Measurements from ENCODE around the gene NKD2. TPM values are rescaled to one million over a fixed set of nuclear protein-coding genes. Genes with fewer than 3 reads are reported as not detected.

The NKD2 gene
- total RNA-seq, 1 experiment from 2014 or later = 0.57 TPM

- peaks cover 6% of the 10 kb centered on the region; the same call in 1 of the 2 replicates for H3K9me3 ChIP-seq (ENCODE audit: insufficient read depth, low read depth)
- H3K79me2 ChIP-seq (ENCODE audit: low read depth) = no peaks in the 10 kb centered on the region
- H3F3A ChIP-seq (ENCODE audit: insufficient read depth, low read depth) = no peaks in the 10 kb centered on the region
- no peak for DNase-seq
- no peak overlapping the region for H3K4me3 ChIP-seq
- H3K9me2 ChIP-seq (ENCODE audit: insufficient read depth) = no peaks in the 10 kb centered on the region
- H2AFZ ChIP-seq = no peak overlapping the region
- H3K4me1 ChIP-seq (replicated peaks; ENCODE audit: insufficient read depth) = no peaks in the 10 kb centered on the region
- CTCF ChIA-PET = no interaction called here
- no peaks in the 10 kb centered on the region for H4K20me1 ChIP-seq (ENCODE audit: insufficient read depth)
- peaks cover 82% of the 10 kb centered on the region for H3K27me3 ChIP-seq (ENCODE audit: insufficient read depth, low read depth)
- no peak overlapping the region for H3K4me2 ChIP-seq
- BruUV-seq (replicated peaks) = no TSS peak
- no peaks in the 10 kb centered on the region for H3K36me3 ChIP-seq (ENCODE audit: low read depth)
- no peak overlapping the region for H3K27ac ChIP-seq
- POLR2A ChIA-PET (ENCODE audit: unreplicated experiment) = no interaction called here
- TF ChIP-seq, protein P1, sequence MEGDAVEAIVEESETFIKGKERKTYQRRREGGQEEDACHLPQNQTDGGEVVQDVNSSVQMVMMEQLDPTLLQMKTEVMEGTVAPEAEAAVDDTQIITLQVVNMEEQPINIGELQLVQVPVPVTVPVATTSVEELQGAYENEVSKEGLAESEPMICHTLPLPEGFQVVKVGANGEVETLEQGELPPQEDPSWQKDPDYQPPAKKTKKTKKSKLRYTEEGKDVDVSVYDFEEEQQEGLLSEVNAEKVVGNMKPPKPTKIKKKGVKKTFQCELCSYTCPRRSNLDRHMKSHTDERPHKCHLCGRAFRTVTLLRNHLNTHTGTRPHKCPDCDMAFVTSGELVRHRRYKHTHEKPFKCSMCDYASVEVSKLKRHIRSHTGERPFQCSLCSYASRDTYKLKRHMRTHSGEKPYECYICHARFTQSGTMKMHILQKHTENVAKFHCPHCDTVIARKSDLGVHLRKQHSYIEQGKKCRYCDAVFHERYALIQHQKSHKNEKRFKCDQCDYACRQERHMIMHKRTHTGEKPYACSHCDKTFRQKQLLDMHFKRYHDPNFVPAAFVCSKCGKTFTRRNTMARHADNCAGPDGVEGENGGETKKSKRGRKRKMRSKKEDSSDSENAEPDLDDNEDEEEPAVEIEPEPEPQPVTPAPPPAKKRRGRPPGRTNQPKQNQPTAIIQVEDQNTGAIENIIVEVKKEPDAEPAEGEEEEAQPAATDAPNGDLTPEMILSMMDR (conservative IDR thresholded peaks at IDR 0.05) = no peak
- no peak for TF ChIP-seq EZH2 (IDR thresholded peaks at IDR 0.05; ENCODE audit: low read depth)
- intact Hi-C loops (cut with micrococcal nuclease; ENCODE audit: unreplicated experiment) = no loop called here
Measured at GRCh38 chr5:980001-980588, 28.5 kb upstream of the NKD2 start.

DNA sequence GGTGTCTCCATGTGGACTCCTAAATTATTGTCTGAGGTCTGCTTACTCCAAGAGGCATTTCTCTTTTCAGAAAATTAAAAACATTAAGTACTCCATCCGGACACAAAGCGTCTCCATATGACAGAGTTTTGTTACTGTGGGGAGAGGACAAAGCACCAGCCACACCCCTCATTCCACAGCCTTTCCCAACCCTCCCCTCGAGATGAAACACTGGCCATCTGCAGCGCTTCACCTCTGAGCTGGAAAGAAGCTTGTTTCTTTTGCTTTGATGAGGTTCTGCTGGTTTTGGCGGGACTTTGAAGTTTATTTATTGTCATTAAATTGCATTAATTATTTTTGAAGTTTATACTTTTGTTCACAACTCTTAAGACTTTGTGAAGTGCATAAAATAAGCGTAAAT is 27.6 kb upstream of the NKD2 start:
- Histone ChIP-seq H3K4me2 (no peak overlapping the region), H3K9me3 (ENCODE audit: insufficient read depth, low read depth) (peaks cover 12% of the 10 kb centered on the region), H4K20me1 (ENCODE audit: insufficient read depth) (no peaks in the 10 kb centered on the region), H3K27ac (no peak overlapping the region), H3K9me2 (ENCODE audit: insufficient read depth) (no peaks in the 10 kb centered on the region), H3F3A (ENCODE audit: insufficient read depth, low read depth) (no peaks in the 10 kb centered on the region), H3K36me3 (ENCODE audit: low read depth) (no peaks in the 10 kb centered on the region), H3K4me3 (no peak overlapping the region), H3K79me2 (ENCODE audit: low read depth) (no peaks in the 10 kb centered on the region), H2AFZ (no peak overlapping the region), H3K4me1 (replicated peaks; ENCODE audit: insufficient read depth) (no peaks in the 10 kb centered on the region), H3K27me3 (ENCODE audit: insufficient read depth, low read depth) (peaks cover 85% of the 10 kb centered on the region)
- intact Hi-C loops (cut with micrococcal nuclease; ENCODE audit: unreplicated experiment) = no loop called here
- DNase-seq = no peak
- ChIA-PET POLR2A (ENCODE audit: unreplicated experiment) (interaction anchor here (0.6 to 0.7 kb wide), 2 partner anchors 137 to 149 kb away, joined by 3 to 6 read pairs; no protein-coding TSS in a partner anchor), CTCF (no interaction called here)
- TF ChIP-seq, protein P1 (conservative IDR thresholded peaks at IDR 0.05) = no peak
- no peak; the same call in 1 of the 2 replicates for TF ChIP-seq EZH2 (IDR thresholded peaks at IDR 0.05; ENCODE audit: low read depth)
- BruUV-seq (replicated peaks) = no TSS peak

DNA sequence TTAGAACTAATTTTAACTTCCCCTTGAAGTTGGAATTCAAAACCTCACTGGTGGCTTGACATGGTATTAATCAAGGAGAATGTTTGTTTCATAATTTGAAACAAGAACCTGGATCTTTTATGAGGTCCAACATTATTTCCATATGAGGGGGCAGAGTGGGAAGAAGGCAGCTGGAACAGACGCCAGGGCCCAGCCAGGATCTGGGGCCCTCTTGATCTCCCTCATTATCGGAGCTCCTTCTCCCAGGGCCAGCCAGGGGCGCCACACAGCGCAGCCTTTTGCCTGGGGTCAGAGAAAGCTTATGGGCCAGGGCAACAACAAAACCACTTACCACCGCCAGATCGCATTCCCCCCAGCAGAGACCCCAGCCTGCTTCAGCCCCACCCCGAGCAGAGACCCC is 27.1 kb upstream of the NKD2 start:
- no peaks in the 10 kb centered on the region for H4K20me1 ChIP-seq (ENCODE audit: insufficient read depth)
- peaks cover 15% of the 10 kb centered on the region for H3K9me3 ChIP-seq (ENCODE audit: insufficient read depth, low read depth)
- no peaks in the 10 kb centered on the region for H3K36me3 ChIP-seq (ENCODE audit: low read depth)
- no peaks in the 10 kb centered on the region for H3K79me2 ChIP-seq (ENCODE audit: low read depth)
- H3K4me1 ChIP-seq (replicated peaks; ENCODE audit: insufficient read depth) = no peaks in the 10 kb centered on the region
- H3K27ac ChIP-seq = no peak overlapping the region
- DNase-seq = no peak
- intact Hi-C loops (cut with micrococcal nuclease; ENCODE audit: unreplicated experiment) = no loop called here
- H3K4me3 ChIP-seq = no peak overlapping the region
- no peak overlapping the region for H2AFZ ChIP-seq
- H3K4me2 ChIP-seq = no peak overlapping the region
- TF ChIP-seq, protein P1 (conservative IDR thresholded peaks at IDR 0.05) = no peak
- TF ChIP-seq EZH2 (IDR thresholded peaks at IDR 0.05; ENCODE audit: low read depth) = no peak
- no peaks in the 10 kb centered on the region for H3F3A ChIP-seq (ENCODE audit: insufficient read depth, low read depth)
- ChIA-PET POLR2A (ENCODE audit: unreplicated experiment) (interaction anchor here (0.6 kb wide), 1 partner anchor 137 kb away, joined by 3 read pairs; no protein-coding TSS in a partner anchor), CTCF (no interaction called here)
- no peaks in the 10 kb centered on the region for H3K9me2 ChIP-seq (ENCODE audit: insufficient read depth)
- peaks cover 87% of the 10 kb centered on the region for H3K27me3 ChIP-seq (ENCODE audit: insufficient read depth, low read depth)
- no TSS peak for BruUV-seq (replicated peaks)
